Left renal pelvis (tissue), 4 donors: ENCODE measurements around the gene ZNF831. TPM values are rescaled to one million over a fixed set of nuclear protein-coding genes. Genes with fewer than 3 reads are reported as not detected.
A peak's percentile ranks its signal among the peaks of the same experiment; 100 is the strongest.

ENCODE experiments used
- DNase-seq, 4 donors: peaks; one replicate each; pipeline ENCODE4 v3.0.0-alpha.2; 2013; ENCODE audit warnings: low read depth in 4 of 4, low spot score in 3 of 4
- polyA plus RNA-seq, 4 donors: library from polyadenylated mRNA; unstranded; fragments of 120-200 nt; gene quantifications; one replicate each; pipeline ENCODE4 v1.2.1, GENCODE V29; 2013; ENCODE audit not compliant: insufficient read length in 4 of 4

ZNF831 gene
- polyA plus RNA-seq, 4 donors = 0.06 to 0.11 (median 0.09) TPM

DNA sequence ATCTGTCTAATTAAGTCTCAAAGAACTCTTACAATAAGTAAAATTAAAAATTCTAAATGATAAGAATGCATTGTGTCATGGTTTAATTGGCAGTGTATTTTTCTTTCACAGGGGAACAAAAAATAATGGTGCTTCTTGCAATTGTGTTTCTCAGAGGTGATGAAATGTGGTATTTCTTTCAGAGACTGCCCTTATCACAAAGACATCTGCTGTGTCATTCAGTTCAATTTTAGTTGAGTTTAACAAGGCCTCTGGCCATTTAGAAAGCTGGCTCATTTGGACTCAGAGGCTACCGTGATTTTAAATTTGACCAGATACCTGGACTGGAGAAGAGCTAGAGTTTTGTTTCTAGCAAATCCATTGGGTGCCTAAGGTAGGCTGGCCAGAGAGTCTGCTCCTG, 23.6 kb upstream of the ZNF831 start:
- DNase-seq = no peak

DNA sequence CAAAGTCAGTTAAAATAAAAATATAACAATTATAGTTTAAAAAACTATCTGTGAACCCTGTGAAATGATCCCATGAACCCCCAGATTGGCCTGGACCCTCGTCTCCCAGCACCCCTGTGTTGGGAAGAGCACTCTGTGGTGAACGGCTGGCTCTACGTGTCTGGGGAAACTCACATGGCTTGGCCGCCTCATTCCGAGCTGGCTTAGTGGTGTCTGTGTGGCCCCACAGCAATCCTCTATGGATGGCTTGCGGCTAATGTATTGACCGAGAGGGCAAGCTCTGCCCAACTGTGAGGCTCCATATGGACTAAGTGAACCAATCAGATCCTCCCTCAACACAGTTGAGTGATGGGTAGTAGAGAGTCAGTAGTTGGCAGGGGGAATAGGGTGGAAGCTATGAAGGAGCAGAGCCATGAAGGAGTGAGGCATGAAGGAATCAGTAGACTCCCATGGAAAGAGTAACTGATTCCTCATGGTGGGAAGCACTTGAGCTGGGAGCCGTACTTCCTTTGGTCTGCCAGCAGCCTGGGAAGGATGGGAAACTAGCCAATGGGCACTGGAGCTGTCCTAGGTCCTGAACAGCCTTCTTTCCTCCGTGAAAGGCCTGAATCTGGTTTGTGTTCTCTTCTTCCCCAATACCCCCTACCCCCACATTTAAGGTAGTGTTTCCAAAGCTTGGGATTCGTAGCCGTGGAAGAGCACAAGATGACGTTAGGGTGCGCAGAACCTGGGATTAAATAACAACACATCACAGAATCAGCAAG, 21.6 kb upstream of the ZNF831 start:
- DNase-seq = no peak

GRCh38 chr20:59143326-59143725, 20.3 kb upstream of the ZNF831 start:
- no peak for DNase-seq

- no peak for DNase-seq
Observed at GRCh38 chr20:59144179-59144830, 19.3 kb upstream of the ZNF831 start.

- no peak for DNase-seq
Observed at GRCh38 chr20:59144831-59145196, 18.8 kb upstream of the ZNF831 start.

DNA sequence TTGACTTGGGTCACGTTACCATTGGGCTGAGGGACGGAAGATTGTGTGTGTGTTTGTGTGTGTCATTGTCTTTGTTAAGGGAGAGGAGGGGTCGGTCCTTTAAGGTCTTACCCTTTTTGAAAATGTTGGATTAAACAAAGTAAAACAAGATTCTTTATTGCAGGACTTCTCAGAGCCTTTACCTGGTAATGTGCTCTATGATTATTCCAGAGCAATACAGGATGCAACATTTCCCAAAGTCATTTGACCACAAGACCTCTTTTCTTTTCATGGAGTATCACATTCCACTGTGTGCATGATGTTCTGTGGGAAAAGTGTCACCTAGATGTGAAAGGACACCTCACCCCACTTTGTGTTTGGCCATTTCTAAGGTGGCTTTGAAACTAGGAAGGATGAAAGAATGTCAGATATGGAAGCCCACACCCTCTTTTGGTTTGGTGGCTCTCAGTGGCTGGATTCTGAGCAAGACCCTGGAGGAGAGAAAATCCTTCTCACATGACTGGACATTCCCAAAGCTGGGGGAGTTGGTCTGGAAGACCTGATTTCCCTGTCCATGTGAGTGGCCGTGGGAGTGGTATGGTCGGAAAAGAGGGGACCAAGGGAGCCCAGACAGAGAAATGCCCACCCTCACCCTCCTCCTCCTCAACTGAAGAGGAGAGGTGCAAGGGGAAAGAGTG, 18.2 kb upstream of the ZNF831 start:
- DNase-seq = no peak

- no peak for DNase-seq
Observed at GRCh38 chr20:59145924-59146779, 17.5 kb upstream of the ZNF831 start.

DNA sequence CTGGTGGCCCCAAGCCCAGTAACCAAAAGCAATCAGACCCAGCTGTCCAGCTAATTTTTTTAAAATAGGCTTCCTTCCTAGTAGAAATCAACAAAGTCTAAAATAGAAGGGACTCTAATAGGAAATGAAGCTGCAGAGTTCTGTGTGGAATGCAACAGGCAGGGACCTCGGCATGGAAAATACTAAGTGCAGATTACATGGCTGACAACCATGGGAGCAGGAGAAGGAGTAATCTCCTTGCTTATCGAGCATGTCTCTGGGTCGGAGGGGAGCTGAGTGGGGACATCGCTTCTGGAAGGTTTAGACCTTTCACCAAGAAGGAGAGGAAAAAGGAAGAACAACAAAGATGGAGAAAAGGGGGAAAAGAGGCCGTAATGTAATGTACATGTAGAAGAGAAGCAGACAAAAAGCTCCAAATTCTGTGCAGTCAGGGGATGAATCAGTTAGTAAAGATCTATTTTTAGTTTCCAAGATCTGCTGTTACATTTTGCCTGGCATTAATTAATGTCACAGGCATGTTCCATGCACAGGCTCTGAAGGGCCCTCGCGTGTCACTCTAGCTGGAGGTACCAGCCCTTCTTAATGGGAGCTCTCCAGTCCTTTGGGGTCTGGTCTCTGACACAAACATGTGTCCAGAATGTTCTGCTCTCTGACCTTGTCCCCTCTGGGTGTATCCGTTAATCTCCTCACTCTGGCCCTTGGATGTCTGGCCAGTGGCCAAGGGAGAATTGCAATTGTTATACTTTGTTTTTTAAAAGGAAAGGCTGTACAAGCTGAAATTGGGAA, 16.6 kb upstream of the ZNF831 start:
- no peak for DNase-seq

GRCh38 chr20:59147586-59147985, 16.0 kb upstream of the ZNF831 start:
- no peak for DNase-seq

- no peak for DNase-seq
Observed at GRCh38 chr20:59148701-59149493, 14.7 kb upstream of the ZNF831 start.

- DNase-seq = peak in 2 of 4 donors; percentile 38 to 50
Observed at GRCh38 chr20:59149678-59150504, 13.7 kb upstream of the ZNF831 start.

DNA sequence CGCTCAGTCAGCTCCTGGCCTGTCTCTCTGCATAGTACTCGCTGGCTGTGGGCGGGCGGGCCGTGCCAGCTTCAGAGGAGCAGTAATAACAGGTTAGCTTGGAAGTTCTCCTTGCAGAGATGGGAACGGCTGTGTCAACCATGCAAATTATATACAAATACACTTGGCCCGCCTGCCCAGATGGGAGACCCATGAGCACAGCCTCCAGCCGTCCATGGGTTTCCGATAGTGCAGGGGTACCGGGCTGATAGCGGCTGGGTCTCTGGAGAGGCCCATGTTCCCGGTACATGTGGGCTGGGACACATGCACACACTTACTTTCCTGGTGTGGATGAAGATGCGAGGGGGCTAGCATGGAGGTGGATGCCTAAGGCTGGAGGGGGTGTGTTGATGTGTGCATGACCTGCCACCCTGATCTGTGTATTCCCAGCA, 12.8 kb upstream of the ZNF831 start:
- DNase-seq = no peak

DNA sequence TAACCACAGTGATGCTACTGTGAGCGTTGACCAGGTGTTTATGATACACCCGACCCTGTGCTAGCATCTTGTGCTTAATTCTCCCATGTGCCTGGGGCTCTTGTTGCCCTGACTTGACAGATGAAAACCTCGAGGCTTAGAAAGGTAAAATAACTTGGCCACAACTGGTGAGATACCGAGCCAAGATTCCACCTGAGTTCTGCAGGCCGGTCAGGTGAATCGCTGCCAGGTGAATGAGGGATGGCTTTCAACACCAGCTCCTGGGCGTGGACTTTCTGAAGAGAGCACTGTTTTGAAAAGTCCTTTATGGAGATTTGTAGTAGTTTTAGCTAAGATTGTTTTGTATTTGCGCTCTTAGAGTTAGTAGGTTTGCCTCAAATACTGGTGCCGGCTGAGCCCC, 12.2 kb upstream of the ZNF831 start:
- no peak for DNase-seq

- DNase-seq = no peak
Observed at GRCh38 chr20:59151820-59152219, 11.8 kb upstream of the ZNF831 start.

DNA sequence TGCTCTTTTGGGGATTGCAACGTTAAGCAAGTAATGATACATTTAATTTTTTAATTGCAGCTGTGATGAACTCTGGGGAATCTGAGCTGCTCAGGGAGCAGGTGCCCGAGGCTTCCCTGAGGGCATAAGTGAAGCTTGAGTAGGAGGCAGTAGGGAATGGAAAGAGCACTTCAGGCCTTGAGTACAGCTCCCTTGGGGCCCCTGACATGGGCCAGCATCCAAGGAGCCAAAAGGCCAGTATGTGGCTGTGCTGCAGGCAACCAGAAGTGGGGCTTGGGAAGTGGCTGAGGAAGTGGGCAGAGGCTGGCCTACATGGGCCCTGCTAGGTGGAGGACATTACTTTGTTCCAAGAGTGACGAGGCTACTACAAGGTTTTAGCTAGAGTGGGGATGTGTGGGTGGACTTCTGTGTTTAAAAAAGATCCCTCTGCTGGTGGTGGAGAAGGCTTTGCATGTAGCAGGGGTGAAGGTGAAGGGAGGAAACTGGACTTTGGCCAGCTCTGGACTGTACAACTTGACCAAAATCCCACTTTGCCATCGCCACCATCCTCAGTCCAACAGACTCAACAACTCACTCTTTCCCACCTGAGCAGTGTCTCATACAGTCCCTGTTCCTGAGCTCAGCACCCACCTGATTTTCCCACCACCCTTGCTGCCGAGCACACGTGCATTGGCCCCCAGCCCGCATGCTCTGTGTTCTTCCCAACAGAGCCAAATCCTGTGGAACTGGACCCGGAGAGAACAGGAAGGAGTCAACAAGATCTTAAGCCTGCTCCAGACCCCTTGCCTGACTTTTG, 10.9 kb upstream of the ZNF831 start:
- DNase-seq = no peak

GRCh38 chr20:59153355-59153681, 10.3 kb upstream of the ZNF831 start:
- no peak for DNase-seq

- no peak for DNase-seq
Observed at GRCh38 chr20:59153832-59154231, 9.8 kb upstream of the ZNF831 start.
